Mesenchymal stem cell (in vitro differentiated cells and primary cell): Measurements from ENCODE around the gene FLAD1.
A peak's percentile ranks its signal among the peaks of the same experiment; 100 is the strongest.

Experiments
- DNase-seq: peaks from one replicate; pipeline ENCODE4 v3.0.0-alpha.2; 2013
- H2AFZ ChIP-seq: one replicate; pipeline ENCODE4 v1.6.1; 2013; ENCODE audit warnings: low read depth, mild to moderate bottlenecking, control low read depth, inconsistent platforms, low read length, moderate library complexity
- H2AK5ac ChIP-seq: 2 replicates; pipeline ENCODE4 v1.6.1; 2013; ENCODE audit warnings: low read length, moderate library complexity, mild to moderate bottlenecking, inconsistent platforms; ENCODE audit not compliant: severe bottlenecking
- H2BK120ac ChIP-seq: one replicate; pipeline ENCODE4 v1.6.1; 2013; ENCODE audit warnings: low read depth, mild to moderate bottlenecking, inconsistent platforms, low read length, moderate library complexity
- H2BK12ac ChIP-seq, 2 experiments: one replicate each; pipeline ENCODE4 v1.6.1; 2013; ENCODE audit warnings: inconsistent platforms in 2 of 2, low read length in 2 of 2, mild to moderate bottlenecking in 2 of 2, moderate library complexity in 2 of 2, control low read depth in 1 of 2
- H2BK15ac ChIP-seq: one replicate; pipeline ENCODE4 v1.6.1; 2013; ENCODE audit warnings: mild to moderate bottlenecking, low read depth, inconsistent platforms; ENCODE audit not compliant: poor library complexity, severe bottlenecking
- H2BK5ac ChIP-seq: 2 replicates; pipeline ENCODE4 v1.6.1; 2013; ENCODE audit warnings: low read depth, mild to moderate bottlenecking, low read length, control low read depth, inconsistent platforms; ENCODE audit not compliant: poor library complexity, severe bottlenecking
- H3K14ac ChIP-seq, 2 experiments: one replicate each; pipeline ENCODE4 v1.6.1; 2013; ENCODE audit warnings: inconsistent platforms in 2 of 2, low read length in 2 of 2, control low read depth in 1 of 2, mild to moderate bottlenecking in 1 of 2, moderate library complexity in 1 of 2
- H3K18ac ChIP-seq, 2 experiments: one replicate each; pipeline ENCODE4 v1.6.1; 2013; ENCODE audit warnings: inconsistent platforms in 2 of 2, low read length in 2 of 2, control low read depth in 1 of 2, low read depth in 1 of 2, mild to moderate bottlenecking in 1 of 2
- H3K23ac ChIP-seq, 2 experiments: one replicate each; pipeline ENCODE4 v1.6.1; 2013; ENCODE audit warnings: inconsistent platforms in 2 of 2, low read length in 2 of 2, mild to moderate bottlenecking in 2 of 2, moderate library complexity in 2 of 2, control low read depth in 1 of 2
- H3K27ac ChIP-seq: 2 replicates; pipeline ENCODE4 v1.5.1; 2013; ENCODE audit warnings: mild to moderate bottlenecking, moderate library complexity, low read length, control low read depth, inconsistent platforms; ENCODE audit not compliant: poor library complexity, severe bottlenecking
- H3K27me3 ChIP-seq, 2 experiments: 2 replicates each; pipeline versions ENCODE4 v1.6.1 to v1.7.0; 2013; ENCODE audit warnings: low read length in 2 of 2, mild to moderate bottlenecking in 2 of 2, moderate library complexity in 2 of 2, control low read depth in 1 of 2, inconsistent platforms in 1 of 2; ENCODE audit not compliant: control insufficient read depth in 1 of 2, insufficient read depth in 1 of 2
- H3K36me3 ChIP-seq, 2 experiments: 2 replicates each; pipeline versions ENCODE4 v1.6.1 to v1.7.0; 2013; ENCODE audit warnings: low read length in 2 of 2, control low read depth in 1 of 2, inconsistent platforms in 1 of 2, low read depth in 1 of 2, mild to moderate bottlenecking in 1 of 2; ENCODE audit not compliant: insufficient read depth in 2 of 2, control insufficient read depth in 1 of 2
- H3K4ac ChIP-seq, 2 experiments: one replicate each; pipeline ENCODE4 v1.6.1; 2013; ENCODE audit warnings: inconsistent platforms in 2 of 2, low read length in 2 of 2, mild to moderate bottlenecking in 2 of 2, moderate library complexity in 2 of 2, control low read depth in 1 of 2, low read depth in 1 of 2
- H3K4me1 ChIP-seq: 2 replicates; pipeline ENCODE4 v1.6.1; 2013; ENCODE audit warnings: low read depth, low read length, control low read depth; ENCODE audit not compliant: control insufficient read depth, insufficient read depth
- H3K4me2 ChIP-seq: 2 replicates; pipeline ENCODE4 v1.6.1; 2013; ENCODE audit warnings: low read length, mild to moderate bottlenecking, inconsistent platforms; ENCODE audit not compliant: poor library complexity, severe bottlenecking
- H3K4me3 ChIP-seq, 2 experiments: 2 replicates each; pipeline versions ENCODE4 v1.5.1 to v1.7.0; 2013; ENCODE audit warnings: low read length in 2 of 2, mild to moderate bottlenecking in 2 of 2, control low read depth in 1 of 2, low read depth in 1 of 2; ENCODE audit not compliant: insufficient read depth in 1 of 2
- H3K79me1 ChIP-seq: replicated peaks from 2 replicates; pipeline ENCODE4 v1.6.1; 2013; ENCODE audit warnings: mild to moderate bottlenecking, control low read depth, low read length, inconsistent platforms; ENCODE audit not compliant: poor library complexity, severe bottlenecking
- H3K9ac ChIP-seq: 2 replicates; pipeline ENCODE4 v1.7.0; 2013; ENCODE audit warnings: mild to moderate bottlenecking, low read length, moderate library complexity
- H3K9me3 ChIP-seq: 2 replicates; pipeline ENCODE4 v1.7.0; 2013; ENCODE audit warnings: mild to moderate bottlenecking, low read length; ENCODE audit not compliant: control insufficient read depth
- H4K8ac ChIP-seq: one replicate; pipeline ENCODE4 v1.6.1; 2013; ENCODE audit warnings: inconsistent platforms, mild to moderate bottlenecking, low read length, moderate library complexity
- H4K91ac ChIP-seq: one replicate; pipeline ENCODE4 v1.6.1; 2013; ENCODE audit warnings: mild to moderate bottlenecking, low read length, inconsistent platforms
- WGBS: methylation state at CpG from one replicate; pipeline ENCODE4 v1.1.7; 2013; ENCODE audit warnings: mixed read lengths; 5-methylcytosine and 5-hydroxymethylcytosine counted together

FLAD1 gene

DNA sequence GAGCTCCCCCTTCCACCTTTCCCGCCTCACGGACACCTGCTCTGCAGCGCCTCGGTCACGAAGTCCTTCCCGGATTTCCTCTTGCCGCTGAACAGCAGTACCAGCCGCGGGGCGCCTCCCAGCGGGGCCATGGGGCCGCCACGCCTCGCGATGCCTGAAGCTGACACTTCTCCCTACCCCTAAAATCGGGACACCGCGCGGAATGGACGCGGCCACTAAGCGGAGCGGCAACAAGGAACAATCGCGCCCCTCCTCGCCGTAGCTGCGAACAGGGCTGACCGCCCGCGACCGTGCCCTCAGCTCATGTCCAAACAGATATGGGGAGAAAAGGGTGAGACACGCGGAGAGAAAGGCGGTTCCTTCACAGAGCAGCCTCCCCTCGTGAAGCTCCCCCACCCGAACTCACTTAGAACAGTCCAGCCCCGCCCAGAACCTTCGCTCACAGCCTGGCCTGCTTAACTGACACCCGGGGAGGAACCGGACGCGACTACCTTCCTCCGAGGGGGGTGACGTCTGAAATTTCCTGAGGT, 46.5 kb upstream of the FLAD1 start, which contains the start of gene PMVK:
PMVK (minus strand) TSS at position 165 of the 530 bp plus-strand sequence; CDS start at position 131, 34 bp downstream.
- peaks cover 4 to 7% of the 10 kb centered on the region in 2 experiments for H3K36me3 ChIP-seq
- peak within 1 kb of the TSS; percentile 90 for H2BK15ac ChIP-seq
- H3K4ac ChIP-seq: peak within 1 kb of the TSS; percentile 89 to 96
- H4K91ac ChIP-seq: peak within 1 kb of the TSS; percentile 99
- H3K23ac ChIP-seq: peak within 1 kb of the TSS in 1 of 2 experiments; percentile 84
- H3K27ac ChIP-seq: peak within 1 kb of the TSS; percentile 99
- H3K14ac ChIP-seq: peak within 1 kb of the TSS in 1 of 2 experiments; percentile 96
- peak within 1 kb of the TSS; percentile 95 for H2AFZ ChIP-seq
- peak within 1 kb of the TSS; percentile 98 for H2BK120ac ChIP-seq
- DNase-seq: peak; percentile 98
- peak within 1 kb of the TSS; percentile 97 for H2BK5ac ChIP-seq
- no peaks in the 10 kb centered on the region for H3K27me3 ChIP-seq
- peak within 1 kb of the TSS; percentile 57 for H2AK5ac ChIP-seq
- H4K8ac ChIP-seq: peak within 1 kb of the TSS; percentile 98
- 0% methylated on average over 38 of the region's 45 CpGs for WGBS
- H3K4me1 ChIP-seq: peaks cover 15% of the 10 kb centered on the region
- H2BK12ac ChIP-seq: peak within 1 kb of the TSS; percentile 98
- H3K18ac ChIP-seq: peak within 1 kb of the TSS; percentile 98 to 99
- peak within 1 kb of the TSS; percentile 87 for H3K4me2 ChIP-seq
- H3K4me3 ChIP-seq: peak within 1 kb of the TSS; percentile 81 to 100
- H3K79me1 ChIP-seq: peaks cover 18% of the 10 kb centered on the region
- H3K9me3 ChIP-seq: no peaks in the 10 kb centered on the region
- H3K9ac ChIP-seq: peak within 1 kb of the TSS; percentile 100

DNA sequence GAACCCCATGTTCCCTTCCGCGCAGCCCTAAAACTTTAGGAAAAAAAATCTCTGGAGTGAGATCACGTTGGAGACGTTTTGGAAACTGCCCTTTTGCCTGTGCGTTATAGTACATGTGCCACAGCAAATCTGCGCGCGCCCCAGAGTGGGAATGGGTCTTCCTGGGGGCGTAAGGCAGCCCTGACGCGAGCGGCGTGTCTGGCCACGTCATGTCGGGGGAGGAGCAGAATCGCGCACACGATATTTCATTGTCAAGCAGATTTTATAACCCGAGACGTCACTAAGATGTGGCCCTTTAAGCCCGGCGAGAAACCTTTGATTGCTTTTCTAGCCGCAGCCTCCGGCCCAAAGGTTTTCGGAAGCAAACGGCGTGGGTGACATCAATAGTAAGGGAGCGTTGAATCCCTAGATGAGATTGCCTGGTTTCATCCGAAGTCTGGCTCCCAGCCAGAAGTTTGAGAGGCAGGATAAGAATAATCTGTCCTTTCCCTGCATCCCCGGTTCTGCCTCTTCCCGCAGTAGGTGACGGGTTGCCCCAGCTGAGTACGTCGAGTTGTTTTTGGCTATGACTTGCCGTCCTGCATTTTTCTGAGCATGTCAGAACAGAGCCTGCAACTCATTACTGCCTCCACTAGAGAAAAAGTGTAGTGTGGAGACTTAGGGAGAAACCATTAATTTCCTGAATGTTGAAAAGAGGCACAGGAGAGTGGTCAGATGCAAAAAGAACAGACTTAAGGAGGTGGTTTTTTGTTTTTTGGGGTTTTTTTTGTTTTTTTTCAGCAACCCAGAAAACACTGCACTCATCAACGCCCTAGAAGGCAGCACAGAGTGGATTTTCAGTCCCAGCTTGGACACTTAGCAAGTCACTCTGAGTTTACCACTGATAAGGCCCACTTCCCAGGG, 45.8 kb upstream of the FLAD1 start:
- peak overlapping the region; percentile 83 to 84 for H2BK12ac ChIP-seq
- peak overlapping the region; percentile 60 for H2AFZ ChIP-seq
- under 1% methylated on average over 35 of the region's 36 CpGs for WGBS
- peak overlapping the region; percentile 97 for H2BK5ac ChIP-seq
- H3K4me2 ChIP-seq: peak overlapping the region; percentile 83
- H3K9me3 ChIP-seq: no peaks in the 10 kb centered on the region
- H4K8ac ChIP-seq: peak overlapping the region; percentile 85
- H3K4me3 ChIP-seq: peak overlapping the region; percentile 46 to 100
- peaks cover 18% of the 10 kb centered on the region for H3K79me1 ChIP-seq
- peak overlapping the region; percentile 87 for H4K91ac ChIP-seq
- H2AK5ac ChIP-seq: no peak overlapping the region
- no peak overlapping the region for H2BK15ac ChIP-seq
- H3K14ac ChIP-seq: peak overlapping the region in 1 of 2 experiments; percentile 22
- peak; percentile 98 for DNase-seq
- H3K9ac ChIP-seq: peak overlapping the region; percentile 100
- no peak overlapping the region for H3K23ac ChIP-seq
- peak overlapping the region; percentile 99 for H3K27ac ChIP-seq
- no peaks in the 10 kb centered on the region for H3K27me3 ChIP-seq
- H2BK120ac ChIP-seq: peak overlapping the region; percentile 93
- H3K18ac ChIP-seq: peak overlapping the region; percentile 84 to 99
- H3K4ac ChIP-seq: peak overlapping the region in 1 of 2 experiments; percentile 17
- peaks cover 19% of the 10 kb centered on the region for H3K4me1 ChIP-seq
- H3K36me3 ChIP-seq: peaks cover under 1 to 3% of the 10 kb centered on the region in 2 experiments

DNA sequence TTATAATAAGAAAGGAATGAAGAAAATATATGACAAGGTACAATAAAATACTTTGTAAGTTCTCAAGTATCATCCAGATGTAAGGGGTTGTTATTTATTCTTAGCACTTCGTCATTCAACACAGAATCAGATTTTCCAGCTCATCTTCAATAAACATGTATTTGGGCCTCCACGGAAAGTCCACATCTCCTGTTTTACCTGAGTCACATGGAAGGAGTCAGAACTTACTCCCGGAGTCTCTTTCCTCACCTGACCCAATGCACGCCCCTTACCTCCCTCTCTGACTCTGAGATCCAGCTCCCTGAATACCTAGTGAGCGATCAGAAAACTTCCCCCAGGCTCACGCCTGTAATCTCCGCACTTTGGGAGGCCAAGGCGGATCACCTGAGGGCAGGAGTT, 45.2 kb upstream of the FLAD1 start:
- Histone ChIP-seq H2AFZ (no peak overlapping the region), H2BK15ac (no peak overlapping the region), H3K9me3 (no peaks in the 10 kb centered on the region), H3K4me3 (peak overlapping the region in 1 of 2 experiments; percentile 100), H3K4me1 (peaks cover 23% of the 10 kb centered on the region), H3K27ac (peak overlapping the region; percentile 99), H4K91ac (no peak overlapping the region), H2AK5ac (no peak overlapping the region), H4K8ac (no peak overlapping the region), H3K4me2 (peak overlapping the region; percentile 83), H3K9ac (peak overlapping the region; percentile 100), H3K4ac (no peak overlapping the region), H3K14ac (no peak overlapping the region), H3K36me3 (peaks cover 0 to 8% of the 10 kb centered on the region in 2 experiments), H3K23ac (no peak overlapping the region), H3K79me1 (peaks cover 18% of the 10 kb centered on the region), H3K27me3 (no peaks in the 10 kb centered on the region), H3K18ac (no peak overlapping the region), H2BK12ac (no peak overlapping the region), H2BK120ac (no peak overlapping the region), H2BK5ac (no peak overlapping the region)
- DNase-seq: no peak
- WGBS: 94% methylated on average over 8 of the region's 8 CpGs
